Panc1 (cell line): ENCODE results near the gene AHCY.

Experiments used
- CTCF ChIP-seq: fragments of 450-650 bp; IDR thresholded peaks from 2 replicates; pipeline ENCODE4 v1.5.1; 2017; ENCODE audit warnings: mild to moderate bottlenecking
- POLR2AphosphoS5 ChIP-seq: IDR thresholded peaks from 2 replicates; pipeline ENCODE4 v1.6.1; 2012; ENCODE audit warnings: mild to moderate bottlenecking, low read depth, low read length, moderate library complexity
- SIN3A ChIP-seq: IDR thresholded peaks from 2 replicates; pipeline ENCODE4 v1.6.1; 2012; ENCODE audit warnings: low read depth, mild to moderate bottlenecking, low read length, moderate library complexity, borderline replicate concordance; ENCODE audit not compliant: insufficient read depth
- TCF7L2 ChIP-seq: IDR thresholded peaks from 2 replicates; pipeline ENCODE4 v1.6.1; 2011; ENCODE audit warnings: mild to moderate bottlenecking, low read depth, low read length, inconsistent platforms
- TF ChIP-seq, protein P1 (sequence below), 2 experiments: IDR thresholded peaks; 2 replicates each; pipeline ENCODE4 v1.6.1; 2011 to 2012; ENCODE audit warnings: low read depth in 2 of 2, control low read depth in 1 of 2, low read length in 1 of 2, mild to moderate bottlenecking in 1 of 2, moderate library complexity in 1 of 2; ENCODE audit not compliant: insufficient read depth in 1 of 2

- TF ChIP-seq CTCF (no peak), SIN3A (no peak), POLR2AphosphoS5 (no peak), TCF7L2 (no peak)
- TF ChIP-seq, protein P1, sequence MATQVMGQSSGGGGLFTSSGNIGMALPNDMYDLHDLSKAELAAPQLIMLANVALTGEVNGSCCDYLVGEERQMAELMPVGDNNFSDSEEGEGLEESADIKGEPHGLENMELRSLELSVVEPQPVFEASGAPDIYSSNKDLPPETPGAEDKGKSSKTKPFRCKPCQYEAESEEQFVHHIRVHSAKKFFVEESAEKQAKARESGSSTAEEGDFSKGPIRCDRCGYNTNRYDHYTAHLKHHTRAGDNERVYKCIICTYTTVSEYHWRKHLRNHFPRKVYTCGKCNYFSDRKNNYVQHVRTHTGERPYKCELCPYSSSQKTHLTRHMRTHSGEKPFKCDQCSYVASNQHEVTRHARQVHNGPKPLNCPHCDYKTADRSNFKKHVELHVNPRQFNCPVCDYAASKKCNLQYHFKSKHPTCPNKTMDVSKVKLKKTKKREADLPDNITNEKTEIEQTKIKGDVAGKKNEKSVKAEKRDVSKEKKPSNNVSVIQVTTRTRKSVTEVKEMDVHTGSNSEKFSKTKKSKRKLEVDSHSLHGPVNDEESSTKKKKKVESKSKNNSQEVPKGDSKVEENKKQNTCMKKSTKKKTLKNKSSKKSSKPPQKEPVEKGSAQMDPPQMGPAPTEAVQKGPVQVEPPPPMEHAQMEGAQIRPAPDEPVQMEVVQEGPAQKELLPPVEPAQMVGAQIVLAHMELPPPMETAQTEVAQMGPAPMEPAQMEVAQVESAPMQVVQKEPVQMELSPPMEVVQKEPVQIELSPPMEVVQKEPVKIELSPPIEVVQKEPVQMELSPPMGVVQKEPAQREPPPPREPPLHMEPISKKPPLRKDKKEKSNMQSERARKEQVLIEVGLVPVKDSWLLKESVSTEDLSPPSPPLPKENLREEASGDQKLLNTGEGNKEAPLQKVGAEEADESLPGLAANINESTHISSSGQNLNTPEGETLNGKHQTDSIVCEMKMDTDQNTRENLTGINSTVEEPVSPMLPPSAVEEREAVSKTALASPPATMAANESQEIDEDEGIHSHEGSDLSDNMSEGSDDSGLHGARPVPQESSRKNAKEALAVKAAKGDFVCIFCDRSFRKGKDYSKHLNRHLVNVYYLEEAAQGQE (IDR thresholded peaks at IDR 0.05; ENCODE audit: insufficient read depth in 1 of 2, low read depth in 2 of 2, low read length in 1 of 2) = no peak
Observed at GRCh38 chr20:34264141-34264540, 39.0 kb downstream of the AHCY start.
